H1 (cell line): ENCODE measurements around the gene CCDC12. TPM values are rescaled to one million over a fixed set of nuclear protein-coding genes. Genes with fewer than 3 reads are reported as not detected.

ENCODE experiments used
- CTCF ChIA-PET: fragments of 300-600 bp; sonication (Branson Sonifier 250); formaldehyde crosslinking; loops from one replicate; lab custom pipeline; 2021; ENCODE audit not compliant: partially characterized antibody; lab: Charles Lee
- POLR2A ChIA-PET: fragments of 300-600 bp; sonication (Branson Sonifier 250); formaldehyde crosslinking; loops from one replicate; lab custom pipeline; 2021; ENCODE audit warnings: inconsistent platforms; ENCODE audit not compliant: partially characterized antibody; lab: Charles Lee
- DNase-seq, 2 experiments: peaks; one replicate each; pipeline versions ENCODE4 v3.0.0 to v3.0.0-alpha.2; 2010 to 2022; ENCODE audit warnings: low spot score in 2 of 2, low read depth in 1 of 2, mixed read lengths in 1 of 2
- FAIRE-seq: peaks from 2 replicates; lab custom pipeline; 2011; peaks lifted over from hg19 to GRCh38; lab: Jason Lieb, UNC
- H2AFZ ChIP-seq: 2 replicates; pipeline ENCODE4 v1.8.1; 2012; ENCODE audit warnings: low read length, inconsistent platforms
- H2AK5ac ChIP-seq: 2 replicates; pipeline ENCODE4 v1.6.1; 2013; ENCODE audit warnings: low read depth, low read length
- H2BK120ac ChIP-seq: replicated peaks from 2 replicates; pipeline ENCODE3; 2013; ENCODE audit warnings: low read depth, low read length, inconsistent platforms
- H2BK12ac ChIP-seq: 2 replicates; pipeline ENCODE4 v1.6.1; 2013; ENCODE audit warnings: low read depth, low read length
- H2BK15ac ChIP-seq: 2 replicates; pipeline ENCODE4 v1.6.1; 2013; ENCODE audit warnings: low read length
- H2BK20ac ChIP-seq: 2 replicates; pipeline ENCODE4 v1.6.1; 2013; ENCODE audit warnings: low read length
- H2BK5ac ChIP-seq: 2 replicates; pipeline ENCODE4 v1.6.1; 2013; ENCODE audit warnings: low read depth, low read length
- H3K14ac ChIP-seq: 2 replicates; pipeline ENCODE4 v1.6.1; 2013; ENCODE audit warnings: inconsistent platforms; ENCODE audit not compliant: insufficient read length
- H3K18ac ChIP-seq: 2 replicates; pipeline ENCODE4 v1.6.1; 2013; ENCODE audit warnings: low read length; ENCODE audit errors: extremely low read depth
- H3K23ac ChIP-seq: 2 replicates; pipeline ENCODE4 v1.6.1; 2013; ENCODE audit warnings: inconsistent platforms; ENCODE audit not compliant: insufficient read length
- H3K23me2 ChIP-seq: 2 replicates; pipeline ENCODE4 v1.6.1; 2013; ENCODE audit warnings: low read depth, low read length
- H3K27ac ChIP-seq: 2 replicates; pipeline ENCODE4 v1.6.1; 2011; ENCODE audit warnings: low read depth, low read length, inconsistent platforms
- H3K27me3 ChIP-seq, 4 experiments: replicated peaks in 1 of 4; 1 replicate in 1 of 4; 2 replicates in 3 of 4; pipeline versions ENCODE4 v1.6.1 to v1.8.1; 2011 to 2013; ENCODE audit warnings: low read length in 3 of 4, mild to moderate bottlenecking in 3 of 4, inconsistent platforms in 2 of 4, mixed read lengths in 2 of 4, moderate library complexity in 1 of 4; ENCODE audit not compliant: control insufficient read depth in 3 of 4, insufficient read depth in 3 of 4; ENCODE audit errors: extremely low read depth in 1 of 4
- H3K36me3 ChIP-seq, 4 experiments: 2 replicates each; pipeline versions ENCODE4 v1.6.1 to v1.8.1; 2011 to 2013; ENCODE audit warnings: mild to moderate bottlenecking in 4 of 4, low read length in 3 of 4, moderate library complexity in 2 of 4, control low read depth in 1 of 4, inconsistent platforms in 1 of 4; ENCODE audit not compliant: insufficient read depth in 4 of 4, control insufficient read depth in 2 of 4
- H3K4ac ChIP-seq: replicated peaks from 2 replicates; pipeline ENCODE3; 2013; ENCODE audit warnings: low read length, low read depth, mixed read lengths, inconsistent platforms; ENCODE audit not compliant: insufficient read length
- H3K4me1 ChIP-seq, 4 experiments: replicated peaks in 1 of 4; 1 replicate in 1 of 4; 2 replicates in 3 of 4; pipeline versions ENCODE4 v1.6.1 to v1.8.1; 2011 to 2013; ENCODE audit warnings: low read length in 3 of 4, inconsistent platforms in 2 of 4, mixed read lengths in 1 of 4; ENCODE audit not compliant: insufficient read depth in 4 of 4, control insufficient read depth in 3 of 4
- H3K4me2 ChIP-seq, 2 experiments: 2 replicates each; pipeline versions ENCODE4 v1.6.1 to v1.8.1; 2011 to 2013; ENCODE audit warnings: low read depth in 2 of 2, low read length in 2 of 2, control low read depth in 1 of 2, inconsistent platforms in 1 of 2, mild to moderate bottlenecking in 1 of 2; ENCODE audit not compliant: insufficient read depth in 1 of 2
- H3K4me3 ChIP-seq, 4 experiments: fragments of 200-600, 300-600 bp in 1 of 4; sonication (generic), shearing (Covaris generic), sonication (Bioruptor Twin) in 1 of 4; 2 replicates each; pipeline versions ENCODE4 v1.5.1 to v1.8.1; 2011 to 2016; ENCODE audit warnings: low read length in 4 of 4, low read depth in 3 of 4, control low read depth in 2 of 4, inconsistent platforms in 2 of 4, mild to moderate bottlenecking in 2 of 4, mixed read lengths in 1 of 4, moderate library complexity in 1 of 4; ENCODE audit not compliant: insufficient read depth in 2 of 4; ENCODE audit errors: extremely low read depth in 1 of 4
- H3K56ac ChIP-seq: replicated peaks from 2 replicates; pipeline ENCODE3; 2013; ENCODE audit warnings: low read depth, mild to moderate bottlenecking, mixed read lengths, low read length, inconsistent platforms; ENCODE audit not compliant: insufficient read length
- H3K79me1 ChIP-seq: 2 replicates; pipeline ENCODE4 v1.6.1; 2013; ENCODE audit warnings: low read depth, low read length, control low read depth
- H3K79me2 ChIP-seq, 2 experiments: 2 replicates each; pipeline versions ENCODE4 v1.6.1 to v1.8.1; 2012 to 2013; ENCODE audit warnings: low read length in 2 of 2, mild to moderate bottlenecking in 2 of 2, inconsistent platforms in 1 of 2; ENCODE audit not compliant: insufficient read depth in 2 of 2, control insufficient read depth in 1 of 2
- H3K9ac ChIP-seq, 4 experiments: replicated peaks in 1 of 4; 1 replicate in 1 of 4; 2 replicates in 3 of 4; pipeline versions ENCODE4 v1.6.1 to v1.8.1; 2011 to 2013; ENCODE audit warnings: low read depth in 3 of 4, low read length in 3 of 4, control low read depth in 2 of 4, mild to moderate bottlenecking in 2 of 4, moderate library complexity in 2 of 4, inconsistent platforms in 1 of 4; ENCODE audit errors: extremely low read depth in 1 of 4
- H3K9me3 ChIP-seq, 2 experiments: 2 replicates each; pipeline versions ENCODE4 v1.6.1 to v1.8.1; 2012 to 2013; ENCODE audit warnings: mild to moderate bottlenecking in 2 of 2, moderate library complexity in 2 of 2, control low read depth in 1 of 2, inconsistent platforms in 1 of 2, low read depth in 1 of 2, low read length in 1 of 2, mixed read lengths in 1 of 2; ENCODE audit not compliant: insufficient read depth in 2 of 2
- H4K20me1 ChIP-seq, 2 experiments: replicated peaks in 1 of 2; 2 replicates each; pipeline versions ENCODE3 to v1.8.1; 2011 to 2013; ENCODE audit warnings: inconsistent platforms in 2 of 2, low read length in 2 of 2, mild to moderate bottlenecking in 1 of 2; ENCODE audit not compliant: insufficient read depth in 2 of 2, control insufficient read depth in 1 of 2
- H4K5ac ChIP-seq: 2 replicates; pipeline ENCODE4 v1.6.1; 2013; ENCODE audit warnings: low read length, low read depth, mixed read lengths, inconsistent platforms; ENCODE audit not compliant: insufficient read length
- H4K8ac ChIP-seq: 2 replicates; pipeline ENCODE4 v1.8.0; 2013; ENCODE audit warnings: mild to moderate bottlenecking, moderate library complexity, low read length, inconsistent platforms; ENCODE audit not compliant: insufficient read depth; ENCODE audit errors: extremely low read depth
- H4K91ac ChIP-seq: replicated peaks from 2 replicates; pipeline ENCODE3; 2013; ENCODE audit warnings: low read length, mixed read lengths, inconsistent platforms; ENCODE audit not compliant: insufficient read length
- GABPA ChIP-seq: IDR thresholded peaks from 2 replicates; pipeline ENCODE4 v1.6.1; 2011; ENCODE audit warnings: mild to moderate bottlenecking, low read length, moderate library complexity, borderline replicate concordance; ENCODE audit not compliant: insufficient read depth
- GTF2F1 ChIP-seq: IDR thresholded peaks from 2 replicates; pipeline ENCODE4 v1.6.1; 2012; ENCODE audit warnings: low read depth, low read length, improper control_type of control experiment, borderline replicate concordance
- SIN3A ChIP-seq, 2 experiments: IDR thresholded peaks in 1 of 2; conservative IDR thresholded peaks in 1 of 2; 2 replicates each; pipeline ENCODE4 v1.6.1; 2011 to 2012; ENCODE audit warnings: low read length in 2 of 2, improper control_type of control experiment in 1 of 2, low read depth in 1 of 2, mild to moderate bottlenecking in 1 of 2
- SRF ChIP-seq: IDR thresholded peaks from 2 replicates; pipeline ENCODE4 v1.6.1; 2011; ENCODE audit warnings: mild to moderate bottlenecking, low read depth, low read length, moderate library complexity
- WGBS, 2 experiments: shearing (Covaris generic) in 1 of 2; methylation state at CpG; one replicate each; pipeline versions ENCODE4 v1.1.6 to v1.1.7; 2013 to 2015; ENCODE audit warnings: low lambda C conversion rate in 2 of 2, mixed read lengths in 2 of 2, inconsistent platforms in 1 of 2, low coverage in 1 of 2, missing lambda C conversion rate in 1 of 2; ENCODE audit not compliant: insufficient replicate concordance in 2 of 2, insufficient coverage in 1 of 2, insufficient read length in 1 of 2; ENCODE audit errors: extremely low coverage in 1 of 2, missing lambda C conversion rate in 1 of 2; 5-methylcytosine and 5-hydroxymethylcytosine counted together
- polyA plus RNA-seq, 7 experiments: library from polyadenylated mRNA; depleted of rRNA in 3 of 7; stranded (reverse) in 5 of 7; unstranded in 2 of 7; fragments of >200 nt in 5 of 7; fragments of 200-250 nt in 2 of 7; gene quantifications; 1 replicate in 5 of 7; 2 replicates in 1 of 7; 4 replicates in 1 of 7; pipeline versions ENCODE4 v1.2.1 to v1.2.3, GENCODE V29; 2011 to 2013; ENCODE audit warnings: missing spikeins in 2 of 7, mixed read lengths in 2 of 7
- total RNA-seq: library from RNA; stranded (reverse); fragmentation: NEBNext Ultra II Directional; extraction: Animal tissue kit (Norgen Biotek cat#: 25700); gene quantifications from 2 replicates; pipeline ENCODE4 v1.2.1, GENCODE V29; 2021

CCDC12 gene
- total and polyA plus RNA-seq, 2 of the 8 experiments (the other 6 are each of a cell fraction or from before 2014, with no cell fraction given), result 29.5 to 41.3 TPM

DNA sequence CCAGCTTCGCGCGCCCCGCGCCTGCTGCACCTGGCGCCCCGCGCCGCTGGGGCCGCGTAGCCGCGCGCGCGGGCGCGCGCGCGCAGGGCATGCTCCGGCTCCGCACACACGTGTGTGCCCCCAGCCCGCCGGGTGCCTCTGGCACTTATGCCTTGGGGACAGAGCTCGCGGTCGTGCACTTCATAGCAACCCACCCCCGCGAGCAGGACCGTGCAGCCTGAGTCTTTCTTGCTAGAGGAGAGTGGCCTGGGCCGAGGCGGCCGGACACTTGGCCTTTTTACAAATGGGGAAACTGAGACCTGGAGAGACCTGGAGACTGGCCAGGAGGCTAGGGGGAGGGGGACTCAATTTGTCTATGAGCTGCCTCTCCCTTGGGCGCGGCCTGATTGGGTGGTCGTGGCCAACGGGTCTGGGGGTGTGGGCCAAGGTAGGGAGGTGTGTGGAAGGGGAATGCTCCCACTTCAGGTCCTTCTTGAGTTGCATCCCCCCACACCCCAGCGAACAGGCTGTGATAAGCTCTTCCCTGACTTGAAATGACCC lies 3.5 kb upstream of the CCDC12 start:
- POLR2A ChIA-PET, result interaction anchor here (0.6 to 2.7 kb wide), 16 partner anchors 8 to 401 kb away, joined by 3 to 10 read pairs (median 4); partner anchors contain the start of genes PTPN23 and SETD2
- peak overlapping the region; percentile 20 to 41 (median 39); a peak in 5 of 7 replicates for H3K9ac ChIP-seq
- peaks cover 3 to 27% (median 17%) of the 10 kb centered on the region in 4 experiments for H3K4me1 ChIP-seq
- no peak overlapping the region for H3K27ac ChIP-seq
- no peak overlapping the region for H2BK15ac ChIP-seq
- H3K4ac ChIP-seq, result no peak overlapping the region
- H2BK120ac ChIP-seq, result no peak overlapping the region
- 0 out of 2 replicates have a peak, but pooled peaks cover 2% of the 10 kb centered on the region for H3K79me1 ChIP-seq
- CTCF ChIA-PET, result interaction anchor here (1.2 to 13.0 kb wide), 3 partner anchors 23 to 71 kb away, joined by 5 to 130 read pairs (median 14); no protein-coding TSS in a partner anchor
- 6% methylated on average over 22 of the region's 40 CpGs; no CpG with 5 or more reads in 1 of the 2 experiments for WGBS, 2 experiments
- no peak overlapping the region for H2AFZ ChIP-seq
- peak overlapping the region; percentile 95 for H3K14ac ChIP-seq
- H4K8ac ChIP-seq, result peak overlapping the region; percentile 40; the same call in 1 of the 2 replicates
- peak overlapping the region; percentile 7 for H4K91ac ChIP-seq
- peak overlapping the region; percentile 76 to 97 for H3K4me2 ChIP-seq
- H3K23me2 ChIP-seq, result peaks cover 10% of the 10 kb centered on the region; the same call in 1 of the 2 replicates
- peaks cover 0 to 13% (median 3%) of the 10 kb centered on the region in 4 experiments; a peak in 3 of 7 replicates for H3K27me3 ChIP-seq
- no peaks in the 10 kb centered on the region for H3K36me3 ChIP-seq
- H3K79me2 ChIP-seq, result peaks cover 6 to 18% of the 10 kb centered on the region in 2 experiments; a peak in 3 of 4 replicates
- no peak overlapping the region for H2BK12ac ChIP-seq
- peaks cover 5 to 17% of the 10 kb centered on the region in 2 experiments for H4K20me1 ChIP-seq
- H3K18ac ChIP-seq, result no peak overlapping the region
- H4K5ac ChIP-seq, result no peak overlapping the region
- no peak overlapping the region for H2BK20ac ChIP-seq
- DNase-seq (no peak), FAIRE-seq (no peak)
- H3K4me3 ChIP-seq, result peak overlapping the region; percentile 48 to 89 (median 64)
- H3K23ac ChIP-seq, result no peak overlapping the region
- no peak overlapping the region for H3K56ac ChIP-seq
- 0 out of 4 replicates have a peak, but pooled peaks of 1 of the 2 experiments have one; percentile 41 for TF ChIP-seq SIN3A (conservative IDR thresholded peaks at IDR 0.05 in 1 of 2, IDR thresholded peaks at IDR 0.05 in 1 of 2; ENCODE audit: low read depth in 1 of 2, low read length in 2 of 2)
- no peak for TF ChIP-seq SRF
- peak; percentile 6; the same call in 1 of the 2 replicates for TF ChIP-seq GABPA
- no peak for TF ChIP-seq GTF2F1
- H2AK5ac ChIP-seq, result no peak overlapping the region
- H3K9me3 ChIP-seq, result no peaks in the 10 kb centered on the region
- no peak overlapping the region for H2BK5ac ChIP-seq
